Pons (tissue), 1 donor: ENCODE data around the gene H2BK1.

Source experiments
- DNase-seq: peaks from one replicate; pipeline ENCODE4 v3.0.0-alpha.2; 2016; ENCODE audit warnings: low spot score

H2BK1 gene

DNA sequence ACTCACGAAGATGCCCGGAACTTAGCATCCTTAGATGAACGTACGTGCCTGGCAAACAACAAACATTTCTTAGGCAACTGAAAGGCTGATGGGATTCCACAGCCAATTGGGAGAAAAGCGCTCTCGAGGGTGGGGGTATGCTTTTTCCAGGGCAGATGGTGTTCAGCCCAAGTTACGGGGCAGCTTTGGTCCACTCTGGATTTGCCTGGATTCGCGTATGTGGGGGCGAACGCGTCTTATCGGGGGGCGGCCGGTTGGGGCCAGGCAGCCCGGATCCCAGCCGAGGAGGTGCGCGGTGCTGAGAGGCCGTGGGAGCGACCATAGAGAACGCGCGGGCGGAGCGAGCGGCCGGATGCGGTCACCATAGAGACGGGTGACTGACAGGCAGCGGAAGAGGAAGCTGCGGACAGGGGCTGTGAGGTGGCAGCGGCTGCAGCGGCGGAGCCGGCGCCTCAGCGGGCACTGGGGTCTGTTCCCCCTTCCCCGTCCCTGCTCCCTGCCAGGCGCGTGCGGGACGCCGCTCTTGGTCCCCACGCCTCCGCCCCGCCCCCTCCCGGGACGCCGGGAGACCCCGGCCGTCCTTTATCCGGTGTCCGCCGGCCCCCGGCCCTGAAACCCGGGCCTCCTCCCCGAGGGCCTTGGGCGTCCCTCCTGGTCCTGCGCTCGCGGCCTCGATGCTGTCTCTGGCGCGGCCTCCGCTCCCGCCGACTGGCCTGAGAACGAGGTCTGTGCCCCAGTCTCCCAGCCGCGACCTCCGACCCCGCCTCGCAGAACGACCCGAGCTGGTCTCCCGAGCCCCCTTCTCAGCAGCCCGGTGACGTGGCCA lies 22.0 kb upstream of the H2BK1 start, which contains the start of gene CHPF2:
TSS of gene CHPF2 (plus strand) at position 393 of the 826 bp plus-strand sequence. CDS start 1,529 bp downstream, outside the sequence.
- DNase-seq: peak; percentile 84

DNA sequence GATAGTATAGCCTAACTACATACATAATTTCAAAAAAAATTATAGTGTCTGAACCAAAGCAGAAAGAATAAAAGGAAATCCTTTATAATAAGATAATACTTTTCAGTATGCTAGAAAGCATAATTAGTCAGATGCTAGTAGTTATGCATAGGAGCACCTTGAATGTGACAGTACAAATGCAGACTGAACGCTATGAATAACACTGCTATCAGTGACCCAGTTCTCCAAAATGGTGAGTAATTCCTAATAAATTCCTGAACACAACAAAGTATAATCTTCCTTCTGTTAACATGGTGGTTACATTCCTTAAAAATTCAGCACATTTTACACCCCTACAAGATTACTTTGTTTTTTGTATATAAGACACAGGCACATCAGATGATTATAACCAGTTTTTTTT lies 20.8 kb upstream of the H2BK1 start:
- DNase-seq: no peak

DNA sequence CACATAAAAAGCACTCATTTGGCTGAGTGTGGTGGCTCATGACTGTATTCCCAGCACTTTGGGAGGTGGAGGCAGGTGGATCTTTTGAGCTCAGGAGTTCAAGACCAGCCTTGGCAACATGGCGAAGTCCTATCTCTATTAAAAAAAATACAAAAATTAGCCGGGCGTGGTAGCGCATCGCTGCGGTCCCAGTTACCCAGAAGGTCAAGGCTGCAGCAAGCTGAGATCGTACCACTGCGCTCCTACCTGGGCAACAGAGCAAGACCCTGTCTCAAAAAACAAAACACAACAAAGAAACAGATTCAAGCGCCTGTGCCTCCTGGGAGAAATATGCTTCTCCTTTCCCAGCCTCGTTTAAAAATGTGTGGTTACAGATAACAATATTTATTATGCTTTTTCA lies 19.0 kb upstream of the H2BK1 start:
- DNase-seq: no peak

DNA sequence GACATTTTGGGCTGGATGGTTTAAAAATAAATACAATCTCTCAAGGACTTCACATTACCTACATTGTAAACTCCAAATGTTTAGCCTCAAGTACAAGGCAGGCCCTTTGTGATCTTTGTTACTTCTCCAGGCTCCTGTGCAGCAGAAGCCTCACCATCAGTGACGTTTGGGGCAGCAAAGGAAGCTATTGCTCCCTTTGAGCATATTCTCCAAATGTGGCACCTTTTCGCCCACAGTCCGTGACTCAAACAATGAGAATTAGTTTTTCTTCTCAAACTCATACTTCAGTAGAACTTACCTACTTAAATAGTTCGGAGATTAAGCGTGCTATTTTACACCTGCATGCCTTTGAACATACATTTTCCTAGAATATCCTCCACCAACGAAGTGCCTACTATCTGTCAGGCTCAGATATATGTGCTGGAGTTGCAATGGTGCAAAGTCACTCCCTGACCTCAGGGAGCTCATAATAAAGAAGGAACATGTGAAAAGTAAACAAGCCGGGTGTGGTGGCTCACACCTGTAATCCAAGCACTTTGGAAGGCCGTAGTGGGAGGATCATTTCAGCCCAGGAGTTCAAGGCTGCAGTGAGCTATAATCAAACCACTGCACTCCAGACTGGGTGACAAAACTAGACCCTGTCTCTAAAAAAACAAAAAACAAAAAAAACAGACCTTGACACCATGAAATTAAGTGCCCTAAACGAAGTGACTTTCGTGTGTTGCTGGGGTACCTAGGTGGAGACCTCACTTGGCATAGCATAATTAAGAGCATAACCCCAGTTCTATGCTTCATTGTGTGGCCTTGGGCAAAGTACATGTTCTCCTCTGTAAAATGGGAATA lies 18.0 kb upstream of the H2BK1 start:
- no peak for DNase-seq

DNA sequence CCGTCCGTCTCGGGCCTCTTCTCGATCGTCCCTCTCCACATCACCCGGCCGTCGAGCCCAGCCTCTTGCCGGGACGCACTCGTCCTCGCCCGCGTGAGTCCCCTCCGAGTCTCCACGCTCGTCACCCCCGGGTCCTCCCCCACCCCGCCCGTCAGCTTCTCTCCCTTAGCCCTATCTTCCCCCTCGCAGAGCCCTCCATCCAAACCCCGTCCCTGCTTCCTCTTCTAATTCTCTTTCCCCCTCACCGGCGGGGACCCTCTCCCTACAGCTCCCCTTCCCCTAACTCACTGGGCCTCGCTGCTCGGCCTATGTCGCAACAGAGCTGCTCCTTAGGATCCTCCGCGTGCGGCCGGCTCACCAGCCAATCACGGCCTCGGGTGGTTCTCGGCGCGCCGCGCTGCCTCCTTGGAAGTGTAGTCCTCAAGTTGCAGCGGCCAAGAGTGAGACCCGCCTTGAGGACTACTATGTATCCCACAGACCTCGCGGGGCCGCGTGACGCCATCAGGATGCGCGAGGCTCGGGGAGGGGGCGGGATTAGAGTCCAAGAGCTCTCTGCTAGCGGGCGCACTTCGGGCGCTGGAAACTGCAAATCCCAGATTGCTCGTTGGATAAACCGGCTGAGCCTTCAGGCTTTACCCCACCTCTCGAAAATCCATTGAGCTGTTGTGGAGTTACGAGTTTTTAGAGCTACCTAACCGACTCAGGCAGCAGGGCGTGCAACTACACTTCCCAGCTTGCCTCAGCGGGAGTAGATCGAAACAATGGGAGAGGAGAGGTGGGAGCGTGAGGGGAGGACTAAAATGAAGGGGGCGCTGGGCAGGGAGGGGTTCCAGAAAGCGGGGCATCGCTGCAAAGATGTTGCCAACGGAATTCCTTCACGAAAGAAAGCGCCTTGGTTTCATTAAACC lies 16.8 kb upstream of the H2BK1 start, which contains the start of gene ABCF2:
TSS of gene ABCF2 (minus strand) at position 331 of the 908 bp plus-strand sequence. CDS start 747 bp downstream, outside the sequence.
- peak; percentile 98 for DNase-seq

DNA sequence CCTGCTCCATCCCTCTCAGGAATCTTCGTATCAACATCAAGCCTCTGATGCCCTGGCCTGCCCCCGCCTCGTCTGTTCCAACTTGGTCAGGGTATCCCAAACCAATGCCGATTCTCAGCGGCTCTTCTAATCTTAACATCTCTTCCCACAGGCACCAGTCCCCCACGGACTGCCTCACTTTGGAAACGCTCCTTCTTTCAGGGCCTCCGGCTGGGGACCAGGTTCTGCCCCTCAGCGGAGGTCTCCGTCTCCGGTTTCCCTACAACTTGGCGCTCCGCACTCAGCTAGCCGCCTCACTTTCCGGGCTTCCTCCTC lies 16.2 kb upstream of the H2BK1 start:
- DNase-seq: no peak

DNA sequence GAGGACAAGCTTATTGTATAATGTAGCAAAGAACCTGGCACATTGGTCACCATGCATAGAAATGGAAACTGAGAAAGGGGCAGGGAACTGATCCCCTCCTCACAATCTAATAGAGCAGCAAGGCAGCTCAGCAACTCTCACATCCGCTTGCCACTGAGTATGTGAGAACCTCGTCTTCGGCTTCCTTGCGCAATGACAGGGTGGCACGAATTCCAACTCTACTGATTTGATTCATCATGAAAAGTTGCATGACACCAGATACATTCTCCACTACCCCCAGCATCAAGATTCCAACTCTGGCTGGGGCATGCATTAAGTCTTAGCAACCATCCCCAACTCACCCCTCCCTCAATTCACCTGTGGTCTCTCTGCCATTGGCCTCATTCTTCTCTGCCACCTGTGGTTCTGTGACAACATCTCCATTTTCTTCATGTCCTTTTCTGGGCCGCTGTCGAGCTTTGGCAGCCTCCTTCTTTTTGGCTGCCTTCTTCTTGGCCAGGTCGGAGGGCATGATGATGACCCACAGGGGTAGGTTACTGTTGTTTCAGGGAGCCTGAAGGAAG lies 15.7 kb upstream of the H2BK1 start:
- DNase-seq: no peak

DNA sequence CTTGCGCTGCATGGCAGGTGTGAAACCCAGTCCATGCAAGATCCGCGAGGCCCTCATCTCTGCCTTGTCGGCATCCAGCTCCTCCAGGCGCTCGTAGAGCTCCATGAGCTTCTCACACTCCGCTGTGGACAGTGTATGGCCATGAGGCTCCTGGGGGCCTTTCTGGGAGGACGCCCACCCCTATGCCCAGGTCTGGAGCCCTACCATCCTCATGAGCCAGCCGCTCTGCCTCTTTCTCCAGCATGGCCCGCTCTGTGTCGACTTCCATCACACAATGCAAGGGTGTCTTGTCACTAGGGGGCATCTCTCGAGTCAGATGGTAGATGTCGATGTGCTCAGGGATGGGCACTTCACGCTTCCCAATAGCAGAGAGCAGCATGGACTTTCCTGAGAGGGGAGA lies 13.4 kb upstream of the H2BK1 start:
- no peak for DNase-seq

DNA sequence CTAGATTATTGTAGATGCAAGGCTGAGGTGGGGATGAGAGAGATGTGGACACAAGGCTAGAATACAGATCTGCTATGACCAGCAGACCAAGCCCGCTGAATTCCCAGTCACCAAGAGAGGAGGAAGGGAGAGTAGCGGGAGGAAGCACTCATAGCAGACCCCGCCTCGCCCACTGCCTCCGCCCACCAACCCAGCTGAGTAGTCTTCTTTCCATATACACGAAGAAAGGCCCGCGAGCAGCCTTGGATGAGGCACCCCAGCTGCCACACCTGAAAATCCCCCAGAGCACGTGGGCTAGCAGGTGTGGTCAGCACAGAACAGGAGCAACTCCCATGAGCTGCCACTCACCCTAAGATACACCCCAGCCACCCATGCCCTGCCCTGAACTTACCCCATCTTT lies 7.9 kb upstream of the H2BK1 start:
- DNase-seq: no peak

DNA sequence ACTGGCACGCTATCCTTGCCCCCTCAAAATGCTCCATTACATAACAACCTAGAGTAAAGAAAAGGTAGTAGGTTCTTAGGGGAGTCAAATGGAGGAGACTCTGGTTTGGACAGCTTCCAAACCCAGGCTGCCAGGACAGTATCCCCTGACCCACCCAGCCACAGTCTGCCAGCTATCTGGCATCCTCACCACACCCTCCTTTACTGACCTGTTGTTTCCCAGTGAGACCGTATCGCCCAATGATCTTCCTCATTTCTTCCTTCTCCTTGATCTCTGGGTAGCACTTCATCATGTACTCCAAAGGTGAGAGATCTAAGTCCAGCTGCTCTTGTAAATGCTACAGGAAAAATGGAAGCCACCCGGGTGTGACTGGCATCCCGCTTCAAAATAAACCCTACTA lies 5.1 kb upstream of the H2BK1 start:
- DNase-seq: no peak

DNA sequence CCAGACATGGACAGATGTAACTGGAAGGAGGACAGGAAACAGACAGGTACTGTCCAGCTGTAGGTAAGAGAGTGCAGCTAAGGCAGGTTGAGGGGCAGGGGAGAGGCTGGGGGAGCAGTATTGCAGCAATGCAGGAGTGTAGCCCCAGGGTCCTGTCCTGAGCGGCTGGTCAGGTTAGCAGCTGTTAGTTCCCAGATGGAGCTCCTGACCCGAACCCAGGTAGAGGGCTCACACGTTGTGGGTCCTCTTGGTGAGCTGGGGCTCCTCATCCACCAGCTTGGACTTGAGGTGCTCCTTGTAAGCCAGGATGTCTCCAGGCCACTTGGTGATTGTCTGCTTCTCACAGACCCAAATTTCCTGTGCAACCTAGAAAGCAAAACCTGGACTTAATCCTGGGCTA lies 3.5 kb upstream of the H2BK1 start:
- no peak for DNase-seq

DNA sequence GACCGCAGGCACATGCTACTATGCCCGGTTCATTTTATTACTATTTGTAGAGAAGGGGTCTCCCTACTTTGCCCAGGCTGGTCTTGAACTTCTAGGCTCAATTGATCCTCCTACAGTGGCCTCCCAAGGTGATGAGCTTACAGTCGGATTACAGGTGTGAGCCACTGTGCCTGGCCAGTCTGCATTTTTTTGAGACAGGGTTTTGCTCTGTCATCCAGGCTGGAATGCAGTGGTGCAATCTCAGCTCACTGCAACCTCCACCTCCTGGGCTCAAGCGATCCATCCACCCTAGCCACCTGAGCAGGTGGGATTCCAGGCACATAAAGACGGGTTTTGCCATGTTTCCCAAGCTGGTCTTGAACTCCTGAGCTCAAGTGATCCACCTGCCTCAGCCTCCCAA lies 2.3 kb upstream of the H2BK1 start:
- no peak for DNase-seq

DNA sequence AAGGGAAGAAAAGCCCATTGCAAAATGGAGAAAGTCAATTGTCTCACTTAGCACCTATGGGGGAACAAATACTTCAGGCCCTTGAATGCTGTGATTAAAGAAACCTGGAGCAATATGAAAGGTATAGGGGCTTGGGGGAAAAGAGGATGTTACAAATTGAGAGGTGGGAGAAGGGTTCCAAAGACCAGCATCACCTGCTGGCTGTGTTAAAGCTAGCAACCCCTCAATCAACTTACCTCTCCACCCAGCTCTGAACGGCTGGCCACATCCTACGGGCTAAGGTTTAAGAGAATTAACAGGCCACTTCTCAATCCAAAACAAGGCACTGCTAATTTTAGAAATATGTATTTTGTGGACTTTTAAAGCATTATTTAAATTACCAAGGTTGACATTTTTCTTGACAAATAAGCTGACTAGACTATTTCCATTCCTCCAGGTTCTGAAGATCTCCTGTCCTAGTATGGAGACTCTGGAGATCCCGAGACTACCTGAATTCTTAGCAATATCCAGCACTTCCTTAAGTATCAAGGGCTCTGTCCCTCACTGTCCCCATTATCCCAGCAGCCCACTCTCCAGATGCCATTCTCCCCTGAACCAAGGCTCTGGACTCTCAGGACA lies 976 bp upstream of the H2BK1 start:
- no peak for DNase-seq

DNA sequence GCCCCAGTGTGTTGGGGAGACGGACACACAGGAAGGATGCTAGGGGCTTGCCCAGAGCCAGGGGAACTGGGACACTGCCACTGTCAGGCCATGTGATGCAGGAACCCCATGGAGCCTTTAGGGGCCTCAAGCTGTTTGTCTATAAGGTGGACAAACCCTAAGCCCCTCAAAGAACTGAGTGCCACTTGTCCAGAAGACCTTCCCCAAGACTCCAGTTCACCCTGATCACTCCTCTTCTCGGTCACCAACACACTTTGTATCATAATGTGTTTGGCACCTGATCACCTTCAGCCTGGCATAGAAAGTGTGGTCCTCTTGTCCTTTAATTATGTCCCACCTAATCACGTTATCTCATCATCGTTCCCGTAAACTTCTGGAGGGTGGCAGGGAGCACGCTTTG lies 700 bp downstream of the H2BK1 start:
- DNase-seq: no peak

DNA sequence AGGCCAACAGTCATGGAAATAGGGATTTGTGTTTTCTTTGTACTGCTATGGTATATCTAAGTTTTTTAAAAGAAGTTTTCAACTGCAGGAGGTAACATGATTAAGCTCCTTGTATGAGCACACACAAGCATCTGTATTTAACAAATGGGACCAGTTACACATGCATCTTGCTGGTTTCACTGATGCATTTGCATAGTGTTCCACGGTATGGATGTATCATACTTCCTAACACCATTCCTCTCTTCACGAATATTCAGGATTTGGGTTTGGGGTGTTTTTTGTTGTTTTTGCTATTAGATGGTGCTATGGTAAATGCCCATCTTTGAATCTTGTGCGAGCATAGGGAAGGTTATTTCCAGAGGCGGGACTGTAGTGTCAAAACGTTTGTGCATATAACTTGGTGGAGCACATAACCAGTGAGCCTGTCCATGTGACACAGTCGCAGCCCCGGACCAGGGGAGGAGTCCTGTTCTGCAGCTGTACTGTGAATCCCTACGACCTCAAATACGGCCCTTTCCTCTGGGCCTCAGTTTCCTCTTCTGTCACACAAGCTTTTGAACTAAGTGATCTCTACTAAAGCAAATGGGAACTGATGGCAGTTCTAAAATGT lies 1.9 kb downstream of the H2BK1 start:
- no peak for DNase-seq

DNA sequence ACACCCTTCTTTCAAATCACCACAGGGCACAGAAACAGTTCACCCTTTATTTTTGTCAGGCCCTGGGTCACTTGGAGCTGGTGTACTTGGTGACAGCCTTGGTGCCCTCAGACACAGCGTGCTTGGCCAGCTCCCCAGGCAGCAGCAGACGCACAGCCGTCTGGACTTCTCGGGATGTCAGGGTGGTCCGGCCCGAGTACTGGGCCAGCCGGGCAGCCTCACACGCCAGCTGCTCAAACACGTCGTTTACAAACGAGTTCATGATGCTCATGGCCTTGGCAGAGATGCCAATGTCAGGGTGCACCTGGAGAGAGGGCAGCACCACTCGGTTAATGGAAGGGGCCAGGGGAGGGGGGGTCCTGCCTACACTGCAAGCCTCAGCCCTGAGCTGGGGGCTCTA lies 2.5 kb downstream of the H2BK1 start:
- DNase-seq: no peak

DNA sequence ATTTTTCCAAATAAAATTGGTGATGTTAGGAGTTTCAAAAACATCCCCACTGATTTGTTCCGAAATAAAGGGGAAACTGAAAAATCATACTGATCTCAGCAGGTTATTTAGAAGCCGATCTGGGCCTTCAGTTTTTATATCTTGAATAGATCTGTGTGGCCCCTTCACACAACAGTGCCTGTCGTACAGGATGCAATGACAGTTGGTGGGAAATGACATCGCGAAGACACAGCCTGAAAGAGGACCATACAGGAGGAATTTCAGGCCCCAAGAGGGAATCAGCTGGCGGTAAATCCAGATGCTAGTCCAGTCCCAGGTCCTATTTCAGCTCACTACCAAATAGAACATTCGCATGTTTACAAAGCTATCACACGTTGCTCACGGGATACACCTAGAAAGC lies 3.0 kb downstream of the H2BK1 start:
- no peak for DNase-seq

DNA sequence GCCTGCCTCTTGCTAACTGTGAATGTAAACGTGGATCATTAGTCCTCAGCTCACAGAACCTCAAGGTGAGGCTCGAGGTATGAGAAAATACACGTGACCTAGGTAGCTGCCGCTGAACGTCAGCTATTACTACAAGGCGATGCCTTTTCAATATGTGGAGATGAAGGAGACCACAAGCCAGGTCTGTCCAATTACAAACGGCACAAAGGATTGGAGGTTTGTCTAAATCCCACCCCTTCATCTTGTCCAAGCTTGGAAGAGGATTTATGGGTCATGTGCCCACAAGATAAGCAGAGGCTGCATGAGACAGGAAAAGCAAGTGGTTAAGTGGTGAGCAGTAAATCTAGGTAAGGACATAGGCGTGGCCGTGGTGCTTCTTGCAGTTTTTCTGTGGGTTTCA lies 3.4 kb downstream of the H2BK1 start:
- no peak for DNase-seq

DNA sequence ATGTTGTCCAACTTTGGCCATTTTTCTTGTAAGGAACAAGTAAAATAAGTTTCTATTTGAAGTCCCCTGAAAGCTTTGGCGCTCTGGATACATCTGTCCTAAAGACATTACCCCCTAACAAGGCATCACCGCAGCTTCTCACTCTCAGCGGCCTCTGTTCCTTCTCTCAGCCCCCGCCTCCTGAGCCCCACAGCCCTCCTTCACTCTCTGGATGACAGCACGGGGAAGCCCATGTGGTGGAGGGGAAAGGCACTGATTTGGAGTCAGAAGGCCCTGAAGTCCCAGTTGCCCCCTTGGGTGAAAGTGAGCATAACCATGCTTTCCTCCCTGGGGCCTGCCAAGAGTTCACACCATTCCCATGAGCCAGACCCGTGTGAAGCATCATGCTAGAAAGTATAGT lies 4.6 kb downstream of the H2BK1 start:
- DNase-seq: no peak

DNA sequence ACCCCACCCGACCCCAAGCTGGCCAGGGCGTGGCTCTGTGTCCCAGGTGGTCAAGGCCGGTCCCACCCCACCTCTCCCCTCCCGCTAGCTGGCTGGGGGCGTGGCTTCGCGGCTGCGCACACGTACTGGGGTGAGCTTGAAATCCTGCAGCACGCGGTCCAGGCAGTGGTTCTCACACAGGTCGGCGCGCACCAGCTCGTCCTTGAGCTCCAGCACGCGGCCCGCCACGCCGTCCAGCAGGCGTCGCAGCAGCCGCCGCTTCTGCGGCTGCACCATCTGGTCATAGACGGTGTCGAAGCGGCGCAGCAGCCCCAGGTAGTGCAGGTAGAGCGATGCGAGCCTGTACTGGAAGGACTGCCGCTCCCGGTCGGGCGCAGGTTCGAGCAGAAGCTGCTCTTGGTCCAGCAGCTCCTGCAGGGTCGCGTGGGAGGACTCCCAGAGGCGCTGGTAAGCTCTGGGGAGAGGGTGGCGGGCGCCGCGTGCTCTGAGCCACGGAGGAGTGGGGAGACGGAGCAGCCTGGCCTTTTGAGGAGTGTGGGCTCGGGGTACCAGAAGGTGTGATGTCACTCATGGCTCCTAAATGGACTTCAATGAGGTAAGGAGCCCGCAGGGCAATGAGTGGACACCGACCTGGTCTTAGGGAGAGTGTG lies 5.8 kb downstream of the H2BK1 start:
- no peak for DNase-seq

DNA sequence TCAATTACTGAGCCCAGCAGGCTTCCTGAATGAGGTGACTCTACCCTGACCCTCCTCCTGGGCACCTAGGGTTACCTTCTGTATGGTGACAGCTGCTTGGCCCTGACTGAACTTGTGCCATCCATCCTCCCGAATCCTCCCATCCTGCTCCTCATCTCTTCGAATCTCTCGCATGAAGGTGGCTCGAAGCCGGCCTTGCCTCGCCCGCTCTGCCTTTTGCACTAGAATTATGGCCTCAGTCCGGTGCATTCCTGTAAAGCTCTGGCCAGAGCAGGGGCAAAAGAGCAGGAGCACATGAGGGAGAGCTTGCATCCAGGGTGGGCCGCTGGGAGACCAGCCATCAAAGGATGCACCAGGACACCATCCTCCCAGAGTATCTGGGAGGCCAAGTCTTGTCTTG lies 7.5 kb downstream of the H2BK1 start:
- no peak for DNase-seq
